ENCODE data around the gene KLC3.

DNA sequence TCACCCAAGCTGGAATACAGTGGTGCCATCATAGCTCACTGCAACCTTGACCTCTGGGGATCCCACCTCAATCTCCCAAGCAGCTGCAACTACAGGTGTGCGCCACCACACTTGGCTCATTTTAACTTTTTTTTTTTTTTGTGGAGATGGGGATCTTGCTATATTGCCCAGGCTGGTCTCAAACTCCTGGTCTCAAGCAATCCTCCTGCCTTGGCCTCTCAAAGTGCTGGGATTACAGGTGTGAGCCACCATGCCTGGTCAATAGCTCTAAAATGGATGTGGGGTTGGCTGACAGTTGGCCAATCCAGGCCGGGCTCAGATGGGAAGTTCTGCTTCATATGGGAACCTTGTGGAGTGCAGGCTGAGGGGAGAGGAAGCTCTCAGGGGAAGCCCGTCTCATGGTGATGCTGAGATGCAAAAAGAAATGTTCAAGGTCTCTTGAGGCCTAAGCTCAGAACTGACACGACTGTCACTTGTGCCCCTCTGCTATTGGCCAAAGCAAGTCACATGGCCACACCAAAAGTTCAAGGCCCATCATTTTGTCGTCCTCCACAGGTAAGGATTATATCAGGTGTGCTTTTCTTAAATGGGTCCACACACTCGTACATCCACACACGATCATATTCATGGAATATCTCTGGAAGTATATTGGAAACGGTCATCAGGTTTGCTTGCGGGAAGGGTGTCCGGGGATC, 6.8 kb upstream of the KLC3 start:
- TF ChIP-seq EZH2 (IDR thresholded peaks at IDR 0.05; ENCODE audit: insufficient read depth, poor library complexity, severe bottlenecking) (no peak), EZH2phosphoT487 (IDR thresholded peaks at IDR 0.05; ENCODE audit: insufficient read depth, low read depth) (no peak)

All from GM23248 (cell line).